Right ventricle myocardium inferior (tissue), 1 donor: Measurements from ENCODE around the gene RALB. TPM values are rescaled to one million over a fixed set of nuclear protein-coding genes. Genes with fewer than 3 reads are reported as not detected.

Experiments used
- ATAC-seq: fragments of 200-7000 bp; cut with Tn5 transposase; one replicate; pipeline ENCODE4 v1.9.1; 2020; ENCODE audit warnings: mild to moderate bottlenecking, moderate library complexity
- DNase-seq: peaks from one replicate; pipeline ENCODE4 v3.0.0; 2021; ENCODE audit errors: missing footprints
- intact Hi-C: fragments of 100-400 bp; cut with DNase I; formaldehyde crosslinking; loops from one replicate; pipeline ENCODE4 v1.11.0; 2022
- long read RNA-seq: library from polyadenylated mRNA; unstranded; transcript quantifications from one replicate; pipeline ENCODE4 v2.0.0, GENCODE V29; 2021
- total RNA-seq: library from RNA; stranded (reverse); fragmentation: NEBNext Ultra II Directional; extraction: Animal tissue kit (Norgen Biotek cat#: 25700); gene quantifications from one replicate; pipeline ENCODE4 v1.2.1, GENCODE V29; 2021
- donor health status: DM: no; HTN: yes; CAD: no; lungs with severe emphysema.

Gene RALB
- 52.0 TPM for total RNA-seq
- long read RNA-seq, transcript RALB-203 (5 exons, 1,252 nt): minor isoform, 28 of 87 reads
- long read RNA-seq, transcript RALB-201 (5 exons, 2,344 nt): major isoform, 54 of 87 reads
- long read RNA-seq, partial matches to known transcripts: 1 of 87 reads
- long read RNA-seq, other reads (novel, unspliced or antisense): 4 of 87 reads

DNA sequence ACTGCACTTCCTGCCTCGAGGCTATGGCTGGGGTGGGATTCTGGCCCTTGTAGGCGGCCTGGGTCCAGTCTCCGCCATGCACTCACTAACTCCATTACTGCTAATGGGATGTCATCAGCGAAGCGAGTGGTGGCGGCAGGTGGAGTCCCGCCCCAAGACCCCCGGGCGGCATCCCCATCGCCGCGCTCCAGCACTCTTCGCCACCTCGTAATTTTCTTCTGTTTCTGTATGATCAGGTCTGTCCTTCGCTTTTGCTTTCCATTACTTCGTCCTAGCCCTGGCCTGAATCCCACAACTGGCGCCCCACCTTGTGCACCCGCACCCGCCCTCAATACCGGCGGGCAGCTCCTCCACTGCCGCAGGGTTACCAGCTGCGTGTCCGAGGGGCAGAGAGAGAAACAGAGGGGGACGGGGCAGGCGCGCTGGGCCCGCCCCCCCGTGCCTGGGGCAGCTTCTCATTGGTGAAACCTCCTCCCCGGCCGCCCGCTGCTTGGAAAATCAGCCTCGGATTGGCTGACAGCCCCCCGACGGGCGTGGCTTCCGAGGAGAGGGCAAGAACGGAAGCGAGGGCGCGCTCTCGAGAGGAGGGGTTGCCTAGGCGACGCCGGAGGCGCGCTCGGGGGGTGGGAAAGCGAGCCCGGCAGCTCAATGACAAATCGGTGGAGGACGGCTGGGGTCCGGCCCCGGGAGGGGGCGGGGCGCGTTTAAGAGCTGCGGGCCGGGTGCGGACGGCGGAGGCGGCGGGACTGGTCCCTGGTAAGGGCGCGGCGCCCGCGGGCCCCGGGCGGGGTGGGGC lies at the start of gene RALB:
Gene RALB, plus strand, starts transcription at position 628 of the 796 bp plus-strand sequence. CDS start 25,813 bp downstream, outside the sequence.
- DNase-seq (peak; percentile 100), ATAC-seq (peak; percentile 96)
- intact Hi-C loops: loop anchor here (1.0 kb wide), 2 partner anchors 29 to 61 kb away; partner anchors contain the start of gene TMEM185B

DNA sequence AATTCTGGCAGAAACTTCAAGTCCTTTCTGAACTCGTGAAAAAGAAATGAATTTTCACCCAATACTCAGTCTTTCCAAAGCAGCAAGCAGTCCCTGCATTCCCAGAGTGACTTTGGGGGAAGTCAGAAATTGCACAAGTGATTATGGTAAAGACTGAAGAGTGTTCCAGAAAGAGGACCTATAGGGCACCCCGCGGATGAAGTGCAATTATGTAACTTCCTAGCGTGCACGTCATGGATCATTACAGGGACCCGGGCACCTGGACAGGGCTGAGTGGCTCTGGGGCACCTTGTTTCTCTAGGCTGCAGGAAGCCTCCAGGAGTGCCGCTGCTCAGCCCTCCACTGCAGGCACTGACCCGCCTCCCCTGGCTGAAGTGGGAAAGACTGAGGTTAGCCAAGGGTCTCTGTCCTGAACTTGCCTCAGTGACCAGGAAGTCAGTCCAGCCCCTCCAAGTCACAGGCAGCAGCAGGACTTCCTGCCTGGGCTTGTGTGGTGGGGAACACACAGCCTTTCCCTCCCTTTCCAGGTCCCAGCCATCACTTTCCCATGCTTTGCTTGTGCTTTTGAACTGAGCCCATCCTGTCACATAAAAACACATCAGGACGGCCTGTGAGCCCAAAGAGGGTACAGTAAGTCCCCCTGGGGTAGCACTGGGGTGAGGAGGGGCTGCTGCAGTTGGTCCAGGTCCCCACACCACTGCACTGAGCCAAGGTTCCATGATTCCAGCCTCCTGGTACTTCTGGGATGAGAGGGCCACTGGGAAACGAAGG lies 49.2 kb upstream of the RALB start:
- intact Hi-C loops: no loop called here
- peak; percentile 34 for ATAC-seq
- DNase-seq: no peak

- intact Hi-C loops: no loop called here
- ATAC-seq: peak; percentile 10
- DNase-seq: no peak
Observed at GRCh38 chr2:120204022-120204405, 48.6 kb upstream of the RALB start.

- ATAC-seq: no peak
- no peak for DNase-seq
- intact Hi-C loops: no loop called here
Observed at GRCh38 chr2:120204417-120204816, 48.2 kb upstream of the RALB start.

- intact Hi-C loops: no loop called here
- DNase-seq: no peak
- ATAC-seq: no peak
Observed at GRCh38 chr2:120204945-120205670, 47.5 kb upstream of the RALB start.

DNA sequence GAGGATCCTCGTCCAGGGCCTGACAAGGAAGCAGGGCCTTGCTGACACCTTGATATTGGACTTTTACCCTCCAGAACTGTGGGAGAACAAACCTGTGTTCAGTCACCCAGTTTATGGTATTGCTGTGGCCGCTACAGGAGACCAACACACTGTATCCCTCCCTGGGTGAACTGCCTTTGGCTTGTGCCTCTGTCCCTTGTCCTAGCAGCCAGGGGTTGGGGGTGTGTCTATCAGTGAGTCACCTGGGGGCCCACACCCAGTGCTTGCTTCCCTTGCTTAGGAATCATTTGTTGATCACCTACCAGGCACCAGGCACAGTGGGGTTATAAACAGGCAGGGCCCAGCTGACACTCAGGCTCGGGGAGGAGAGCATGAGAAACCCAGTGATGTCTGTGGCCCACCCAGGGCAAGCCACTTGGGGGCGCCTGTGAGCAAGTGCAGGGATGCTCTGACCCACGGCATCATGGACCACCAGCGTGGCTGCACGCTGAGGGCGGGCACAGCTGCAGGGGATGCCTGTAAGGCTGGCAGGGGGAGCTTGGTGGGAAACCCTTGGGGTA lies 46.5 kb upstream of the RALB start:
- DNase-seq: no peak
- intact Hi-C loops: no loop called here
- no peak for ATAC-seq

DNA sequence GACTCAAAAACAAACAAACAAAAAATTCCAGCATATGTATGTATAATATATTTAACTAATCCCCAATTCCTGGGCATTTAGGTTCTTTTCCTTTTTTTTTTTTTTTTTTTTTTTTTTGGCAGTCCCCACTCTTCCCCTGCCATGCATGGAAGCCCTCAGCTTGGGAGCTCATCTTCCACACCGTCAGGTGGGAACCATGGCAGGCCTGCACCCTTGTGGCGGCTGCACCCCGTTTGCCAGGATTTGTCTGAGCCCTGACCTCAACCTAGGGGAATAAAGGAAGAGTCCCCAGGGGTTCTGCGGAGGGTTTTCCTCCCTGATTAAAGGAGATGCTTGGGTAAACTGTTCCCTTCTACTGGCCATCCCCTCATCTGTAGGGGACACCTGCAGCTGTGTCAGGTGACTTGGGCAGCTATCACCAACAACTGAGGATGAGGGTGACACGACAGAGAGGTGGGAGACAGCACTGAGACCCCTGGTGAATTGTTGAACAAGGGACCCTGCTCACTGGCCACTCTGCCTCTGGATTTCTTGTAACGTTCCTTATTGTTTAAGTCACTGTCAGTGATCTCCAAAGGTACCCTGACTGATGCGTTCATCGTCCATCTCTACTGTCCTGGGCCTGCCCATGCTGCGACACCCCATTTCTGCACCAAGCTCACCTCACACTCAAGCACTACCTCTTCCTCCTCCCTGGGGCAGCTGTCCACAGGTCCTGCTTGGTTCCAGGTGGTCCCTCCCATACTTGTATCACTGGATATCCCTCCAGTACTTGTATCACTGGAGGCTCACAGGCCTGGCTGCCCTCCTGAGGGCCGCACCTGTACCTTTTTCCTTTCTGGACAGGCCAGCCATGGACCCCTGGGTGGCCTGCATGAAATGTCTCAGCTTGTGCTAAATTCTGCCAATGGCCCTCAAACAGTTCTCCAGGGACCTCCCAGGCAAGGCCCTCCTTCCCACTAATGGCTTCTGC lies 44.0 kb upstream of the RALB start:
- intact Hi-C loops: no loop called here
- no peak for ATAC-seq
- no peak for DNase-seq

DNA sequence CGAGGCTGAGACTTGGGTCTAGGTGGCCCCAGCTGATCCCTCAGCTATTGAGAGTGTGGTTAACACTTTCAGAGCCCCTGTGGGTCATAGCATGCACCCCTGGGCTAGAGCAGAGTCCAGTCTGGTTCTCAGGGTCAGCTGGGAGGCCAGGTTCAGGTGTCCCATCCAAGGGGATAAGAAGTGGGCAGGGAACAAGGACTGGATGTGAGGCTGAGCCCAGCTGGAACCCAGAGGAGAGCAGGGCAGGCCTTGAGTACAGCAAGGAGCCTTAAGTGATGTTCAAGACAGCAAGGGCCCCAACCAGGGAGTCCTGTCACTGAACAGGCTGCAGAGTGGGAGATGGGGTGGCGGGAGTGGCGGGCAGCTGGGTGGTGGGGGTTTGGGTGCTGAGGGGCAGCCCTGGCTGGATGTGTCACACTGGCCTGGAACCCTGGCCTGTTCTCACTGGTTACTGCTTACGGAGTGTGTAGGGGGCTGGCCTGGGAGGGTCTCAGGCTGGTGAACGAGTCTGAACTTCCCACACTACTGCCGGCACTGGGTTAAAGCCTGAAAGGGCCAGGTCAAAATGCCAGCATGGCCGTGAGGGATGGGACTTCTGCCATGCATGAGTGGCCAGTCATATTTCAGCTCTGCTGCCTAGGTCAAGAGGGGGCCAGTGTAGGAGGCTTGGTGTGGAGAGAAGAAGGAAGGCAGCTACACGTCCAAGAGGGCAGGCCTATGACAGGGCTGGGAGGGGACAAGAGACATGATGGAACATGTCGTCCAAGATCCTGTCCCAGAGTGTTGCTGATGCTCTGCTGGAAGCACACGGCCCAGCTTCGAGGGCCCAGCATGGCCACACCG lies 43.0 kb upstream of the RALB start:
- intact Hi-C loops: no loop called here
- ATAC-seq: peak; percentile 15
- DNase-seq: no peak

- intact Hi-C loops: no loop called here
- ATAC-seq (no peak), DNase-seq (no peak)
Observed at GRCh38 chr2:120210270-120210693, 42.4 kb upstream of the RALB start.

DNA sequence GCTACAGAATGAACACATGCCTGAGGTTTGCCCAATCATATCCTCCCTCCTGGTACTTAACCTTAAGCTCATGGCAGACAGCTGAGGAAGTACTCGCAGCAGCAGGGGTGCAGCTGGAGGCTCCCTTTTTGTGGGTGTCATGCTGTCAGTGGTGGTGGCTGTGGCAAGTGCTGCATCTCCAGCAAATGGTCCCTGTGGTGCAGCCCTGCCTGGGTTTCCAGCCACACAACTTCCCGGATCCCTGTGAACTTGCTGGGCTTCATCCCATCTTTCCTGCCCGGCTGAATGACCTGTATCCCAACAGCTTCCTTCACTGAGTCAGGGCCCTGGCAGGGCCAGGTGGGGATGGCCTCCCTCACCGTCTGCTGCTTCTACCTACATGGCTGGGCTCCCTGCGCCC lies 34.5 kb upstream of the RALB start:
- ATAC-seq (no peak), DNase-seq (no peak)
- intact Hi-C loops: no loop called here

- intact Hi-C loops: no loop called here
- ATAC-seq (no peak), DNase-seq (no peak)
Observed at GRCh38 chr2:120219291-120219690, 33.4 kb upstream of the RALB start.

DNA sequence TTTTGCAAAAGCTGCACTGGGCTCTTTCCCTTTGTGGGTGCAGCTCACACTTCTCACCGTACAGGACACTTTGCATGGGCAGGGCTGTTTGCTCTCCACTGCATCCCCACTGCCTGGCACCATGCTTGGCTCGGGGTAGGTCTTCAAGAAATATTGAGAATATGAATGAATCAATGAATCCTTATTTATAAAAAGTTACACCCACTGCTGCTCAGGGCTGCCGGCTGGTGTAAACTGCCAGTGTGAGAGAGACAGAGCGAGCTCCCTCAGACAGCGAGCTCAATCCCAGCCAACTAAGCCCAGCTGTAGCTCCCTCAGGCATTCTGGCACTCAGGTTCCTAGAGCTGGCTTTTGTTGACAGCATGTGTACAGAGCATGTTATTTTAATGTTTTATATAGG lies 32.9 kb upstream of the RALB start:
- no peak for DNase-seq
- intact Hi-C loops: loop anchor here (10.0 kb wide), 1 partner anchor 95 kb away; no protein-coding TSS in a partner anchor
- no peak for ATAC-seq

GRCh38 chr2:120220756-120221155 lies 31.9 kb upstream of the RALB start:
- DNase-seq (no peak), ATAC-seq (no peak)
- intact Hi-C loops: loop anchor here (10.0 kb wide), 1 partner anchor 94 kb away; no protein-coding TSS in a partner anchor

DNA sequence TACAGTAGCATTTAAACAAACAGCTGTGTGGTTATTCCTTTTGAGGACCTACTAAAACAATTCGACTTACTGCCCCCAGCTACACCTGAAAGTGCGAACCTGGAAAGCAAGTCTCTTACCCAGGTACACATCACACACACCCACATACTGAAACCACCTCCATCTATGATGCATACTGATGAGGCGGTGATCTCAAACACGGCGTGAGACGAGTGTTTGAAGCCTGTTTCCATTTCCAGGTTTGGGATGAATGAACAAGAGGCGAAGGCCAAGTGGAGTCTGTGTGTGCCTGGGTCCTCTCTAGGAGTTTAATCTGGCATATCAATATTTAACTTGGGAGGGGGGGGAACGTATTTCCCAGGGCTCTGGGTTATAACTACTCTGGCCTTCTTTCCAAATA lies 31.0 kb upstream of the RALB start:
- ATAC-seq (no peak), DNase-seq (no peak)
- intact Hi-C loops: loop anchor here (10.0 kb wide), 1 partner anchor 93 kb away; no protein-coding TSS in a partner anchor

DNA sequence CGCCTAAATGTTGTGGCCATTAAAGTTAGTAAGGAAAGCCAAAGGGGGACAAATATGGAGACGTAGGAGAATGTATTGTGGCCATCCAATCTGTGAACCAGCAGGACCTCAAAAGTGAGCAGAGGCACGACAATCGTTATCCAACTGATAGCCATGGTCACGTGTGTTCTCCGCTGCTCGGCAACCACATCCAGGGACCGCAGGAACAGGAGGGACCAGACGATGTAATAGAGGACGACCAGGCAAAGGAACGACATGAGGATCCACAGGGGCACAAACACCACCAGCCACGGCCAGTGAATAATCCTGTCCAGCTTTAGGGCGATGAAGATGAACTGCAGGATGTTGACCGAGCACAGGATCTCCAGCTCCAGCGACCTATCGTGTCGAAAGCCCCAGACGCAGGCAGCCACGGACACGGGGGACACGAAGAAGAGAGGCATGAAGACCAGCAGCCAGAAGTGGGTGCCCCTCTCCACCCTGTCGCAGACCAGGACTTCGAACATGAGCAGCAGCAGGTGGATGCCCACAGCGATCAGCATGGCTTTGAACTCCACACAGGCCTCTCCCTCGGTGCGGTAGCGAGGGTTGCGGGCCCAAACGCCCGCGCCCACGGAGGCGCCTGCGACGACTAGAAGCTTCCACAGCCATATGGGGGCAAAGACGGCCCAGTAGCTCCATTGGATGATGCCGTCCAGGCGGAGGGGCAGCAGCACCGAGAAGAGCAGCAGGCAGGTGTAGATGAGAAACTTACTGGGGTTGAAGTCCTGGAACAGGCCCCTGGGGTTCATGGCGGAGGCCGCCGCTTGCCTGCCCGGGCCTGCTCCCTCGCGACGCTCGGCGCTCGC lies 30.2 kb upstream of the RALB start:
- DNase-seq (no peak), ATAC-seq (no peak)
- intact Hi-C loops: loop anchor here (1.0 to 10.0 kb wide), 2 partner anchors 31 to 92 kb away; no protein-coding TSS in a partner anchor
